Measurements from ENCODE around the gene GRIN2A.

Gene GRIN2A

DNA sequence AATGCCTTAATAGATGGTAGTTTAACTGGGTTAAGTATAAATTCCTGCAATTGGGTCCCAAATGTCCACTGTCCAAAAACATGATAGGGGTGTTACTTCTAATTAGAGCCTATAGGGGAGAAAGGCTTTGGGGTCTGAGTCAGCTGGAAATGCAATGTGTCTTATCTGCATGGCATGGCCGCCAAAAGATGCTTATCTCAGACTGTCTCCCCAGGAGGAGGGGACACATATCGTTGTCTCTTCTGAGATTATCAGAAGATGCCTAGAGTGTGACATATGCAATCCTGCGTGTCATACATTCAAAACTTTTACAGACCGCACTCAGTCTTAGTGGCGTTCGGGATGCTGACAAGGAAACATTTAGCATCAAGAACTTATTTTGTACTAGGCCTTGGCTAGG lies 442.9 kb downstream of the GRIN2A start:
- DNase-seq: no peak

DNA sequence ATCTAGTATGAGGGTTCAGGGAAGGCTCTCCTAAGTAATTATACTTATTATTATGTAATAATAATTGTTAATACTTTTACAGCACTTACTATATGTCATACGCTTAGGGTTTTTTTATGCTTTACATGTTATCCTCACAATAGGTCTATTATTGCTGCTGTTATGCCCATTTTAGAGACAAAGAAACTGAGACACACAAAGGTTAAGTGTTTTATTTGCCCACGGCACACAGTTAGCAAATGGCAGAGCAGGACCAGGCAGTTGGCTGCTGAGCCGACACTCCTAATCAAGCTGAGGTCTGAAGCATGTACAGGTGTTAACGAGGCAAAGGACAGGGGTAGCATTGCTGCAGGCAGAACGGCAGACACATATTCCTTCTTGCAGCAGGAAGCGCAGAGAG lies 443.5 kb downstream of the GRIN2A start:
- no peak for DNase-seq

DNA sequence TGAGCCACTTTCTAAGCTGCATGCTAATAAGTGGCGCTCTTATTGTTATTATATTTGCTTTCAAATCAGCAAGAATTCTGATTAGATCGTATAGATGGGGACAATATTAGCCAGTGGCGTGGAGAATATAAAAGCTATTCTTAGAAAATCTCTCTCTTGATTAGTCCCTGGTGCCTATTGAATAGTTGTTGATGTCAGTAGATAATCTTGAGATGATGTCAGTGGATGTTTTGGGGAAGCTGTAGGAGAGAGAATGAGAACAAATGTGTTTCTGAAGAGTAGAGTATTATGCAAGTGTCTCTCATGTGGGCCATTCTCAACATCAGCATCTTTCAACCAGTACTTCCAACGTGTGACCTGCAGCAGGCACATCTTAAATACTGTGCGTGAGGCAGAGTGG lies 445.7 kb downstream of the GRIN2A start:
- DNase-seq: no peak

DNA sequence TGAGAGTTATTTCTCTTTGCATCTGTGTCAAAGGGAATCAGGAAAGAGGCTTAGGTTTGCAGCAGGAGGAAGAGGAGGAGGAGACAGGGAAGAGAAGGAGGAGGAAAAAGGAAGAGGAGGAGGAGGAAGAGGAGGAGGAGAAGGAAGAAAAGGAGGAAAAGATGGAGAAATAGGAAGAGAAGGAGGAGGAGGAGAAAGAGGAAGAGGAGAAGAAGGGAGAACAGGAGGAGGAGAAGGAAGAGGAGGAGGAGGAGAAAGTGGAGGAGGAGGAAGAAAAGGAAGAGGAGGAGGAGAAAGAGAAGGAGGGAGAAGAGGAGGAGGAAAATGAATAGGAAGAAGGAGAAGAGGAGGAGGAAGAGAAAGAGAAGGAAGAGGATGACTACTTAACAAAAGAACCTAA lies 459.1 kb downstream of the GRIN2A start:
- DNase-seq: no peak

DNA sequence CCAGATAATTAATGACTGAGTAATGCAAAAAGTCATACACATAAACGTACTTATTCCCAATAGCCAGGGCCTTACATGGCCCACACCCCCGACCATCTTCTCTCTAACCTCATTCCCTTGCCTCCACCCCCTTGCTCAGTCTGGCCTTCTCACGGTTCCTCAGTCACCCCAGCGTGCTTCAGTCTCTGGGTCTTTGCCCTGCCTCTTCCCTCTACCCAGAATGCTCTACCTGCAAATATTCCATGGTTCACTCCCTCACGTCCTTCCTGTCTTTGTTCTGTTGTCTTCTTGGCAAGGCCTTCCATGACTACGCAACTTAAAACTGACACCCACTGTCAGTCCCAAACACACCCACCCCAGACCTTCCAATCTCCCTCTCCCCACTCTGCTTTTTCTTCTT lies 468.3 kb downstream of the GRIN2A start:
- no peak for DNase-seq

DNA sequence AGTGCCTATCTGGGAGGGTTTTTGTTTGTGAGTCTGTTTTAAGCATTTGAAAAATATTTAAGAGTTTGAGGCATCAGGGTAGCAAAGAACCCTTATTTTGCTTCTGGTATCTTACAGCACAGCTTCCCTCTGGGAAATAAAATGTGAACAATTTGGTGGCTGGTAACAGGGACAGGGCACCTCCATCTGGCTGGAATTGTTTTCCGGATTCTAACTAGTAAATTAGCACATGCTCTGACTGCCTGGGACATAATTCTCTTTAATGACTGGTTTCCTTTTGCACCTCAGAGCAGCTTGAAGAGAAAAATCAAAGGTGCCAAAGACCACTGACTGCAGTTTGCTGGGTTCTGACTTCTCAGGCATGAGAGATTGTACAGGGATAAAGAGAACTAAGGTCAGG lies 469.1 kb downstream of the GRIN2A start:
- no peak for DNase-seq

DNA sequence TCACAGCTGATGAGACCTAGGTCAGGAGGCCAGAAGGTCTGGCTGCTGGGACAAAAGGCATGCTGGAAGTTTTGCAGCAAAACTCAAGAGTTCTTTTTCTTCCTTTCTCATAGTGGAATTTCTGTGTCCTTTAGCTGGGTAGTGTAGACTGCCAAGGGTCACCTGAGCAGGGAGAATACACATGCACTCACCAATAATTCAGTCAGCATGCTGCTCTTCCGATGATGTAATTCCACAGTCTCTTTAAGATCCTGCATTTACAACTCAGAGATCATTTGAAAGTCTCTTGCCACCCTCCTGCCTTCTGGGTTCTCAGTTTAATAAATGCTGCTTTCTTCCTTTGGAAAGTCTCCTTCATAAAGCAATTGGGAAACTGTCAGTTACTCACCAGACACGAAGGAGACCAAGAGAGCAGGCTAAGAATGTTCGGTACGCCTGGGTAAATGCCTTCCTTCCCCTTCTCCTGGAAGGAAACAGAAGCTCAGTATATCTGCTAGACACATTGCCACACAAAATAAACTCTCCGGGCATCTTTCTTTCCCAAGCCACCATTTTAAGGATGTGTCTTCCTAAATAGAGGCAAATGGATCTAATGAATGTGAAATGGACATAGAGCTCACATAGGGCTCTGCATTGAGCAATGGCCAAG lies 473.1 kb downstream of the GRIN2A start:
- DNase-seq: no peak

DNA sequence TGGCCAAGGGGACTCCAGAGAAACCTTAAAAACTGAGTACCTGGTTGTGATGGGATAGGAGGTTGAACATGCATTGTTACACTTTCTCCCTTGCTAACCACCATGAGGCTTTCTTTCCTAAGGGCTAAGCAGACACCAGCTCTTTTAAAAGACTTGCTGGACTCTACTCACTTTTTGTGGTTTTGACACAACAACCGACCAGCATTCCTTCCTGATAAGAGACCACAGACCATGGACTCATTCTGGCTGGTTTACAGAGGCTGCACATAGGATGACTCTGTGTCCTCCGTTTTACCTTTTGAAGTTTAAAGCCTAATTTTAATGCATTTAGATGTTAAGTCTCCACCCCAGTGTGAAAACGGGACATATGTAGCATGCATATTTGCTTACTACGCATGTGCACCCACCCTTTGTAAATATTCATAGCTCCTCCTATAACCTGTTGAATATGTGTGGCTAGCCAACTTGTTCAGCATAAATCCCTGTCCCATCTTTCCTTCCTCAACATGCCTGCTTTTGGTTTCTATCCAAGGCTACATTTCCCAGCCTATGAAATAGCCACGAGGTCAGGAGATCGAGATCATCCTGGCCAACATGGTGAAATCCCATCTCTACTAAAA lies 475.9 kb downstream of the GRIN2A start:
- DNase-seq: no peak

DNA sequence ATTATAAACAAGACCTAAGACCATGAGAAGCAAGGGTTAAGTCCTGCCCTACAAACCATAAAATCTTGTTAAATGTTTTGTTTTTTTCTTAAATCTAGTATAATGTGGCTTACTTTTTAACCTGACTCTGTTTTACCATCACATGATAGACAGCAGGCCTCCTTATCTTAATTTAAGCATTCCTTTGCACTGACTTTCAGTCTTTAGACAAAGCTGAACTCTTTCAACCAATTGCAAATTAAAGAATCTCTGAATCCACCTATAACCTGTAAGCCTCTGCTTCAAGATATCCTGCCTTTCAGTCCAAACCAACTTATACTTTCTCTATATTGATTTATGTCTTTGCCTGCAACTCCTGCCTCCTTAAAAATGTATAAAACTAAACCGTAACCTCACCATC lies 478.5 kb downstream of the GRIN2A start:
- no peak for DNase-seq

Data from NCI-H2029 (cell line).